Measurements from ENCODE around the gene CYP11A1. TPM values are rescaled to one million over a fixed set of nuclear protein-coding genes. Genes with fewer than 3 reads are reported as not detected.

Gene CYP11A1
- total and polyA plus RNA-seq, 7 donors, result 0.14 to 5.0 (median 0.61) TPM

DNA sequence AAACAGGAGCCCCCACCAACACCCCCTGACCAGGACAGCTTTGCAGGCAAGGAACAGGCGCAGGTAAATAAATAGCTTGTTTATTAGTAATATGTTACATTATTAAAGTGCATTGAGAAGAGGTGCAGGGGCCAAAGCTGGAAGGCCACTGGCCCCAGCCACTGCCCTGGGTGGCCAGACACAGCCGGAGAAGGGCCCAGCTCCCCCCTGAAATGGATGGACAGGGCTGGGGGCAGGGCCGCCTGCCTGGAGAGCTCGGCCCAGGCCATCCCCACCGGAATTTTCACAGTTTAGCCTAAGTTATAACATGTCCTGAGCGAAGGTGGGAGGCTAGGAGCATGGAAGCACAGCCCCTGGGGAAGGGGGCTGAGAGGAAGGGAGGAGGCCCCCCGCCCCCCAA is 41.8 kb upstream of the CYP11A1 start:
- TF ChIP-seq, protein P1, sequence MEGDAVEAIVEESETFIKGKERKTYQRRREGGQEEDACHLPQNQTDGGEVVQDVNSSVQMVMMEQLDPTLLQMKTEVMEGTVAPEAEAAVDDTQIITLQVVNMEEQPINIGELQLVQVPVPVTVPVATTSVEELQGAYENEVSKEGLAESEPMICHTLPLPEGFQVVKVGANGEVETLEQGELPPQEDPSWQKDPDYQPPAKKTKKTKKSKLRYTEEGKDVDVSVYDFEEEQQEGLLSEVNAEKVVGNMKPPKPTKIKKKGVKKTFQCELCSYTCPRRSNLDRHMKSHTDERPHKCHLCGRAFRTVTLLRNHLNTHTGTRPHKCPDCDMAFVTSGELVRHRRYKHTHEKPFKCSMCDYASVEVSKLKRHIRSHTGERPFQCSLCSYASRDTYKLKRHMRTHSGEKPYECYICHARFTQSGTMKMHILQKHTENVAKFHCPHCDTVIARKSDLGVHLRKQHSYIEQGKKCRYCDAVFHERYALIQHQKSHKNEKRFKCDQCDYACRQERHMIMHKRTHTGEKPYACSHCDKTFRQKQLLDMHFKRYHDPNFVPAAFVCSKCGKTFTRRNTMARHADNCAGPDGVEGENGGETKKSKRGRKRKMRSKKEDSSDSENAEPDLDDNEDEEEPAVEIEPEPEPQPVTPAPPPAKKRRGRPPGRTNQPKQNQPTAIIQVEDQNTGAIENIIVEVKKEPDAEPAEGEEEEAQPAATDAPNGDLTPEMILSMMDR (IDR thresholded peaks at IDR 0.05), result no peak
- ATAC-seq (no peak), DNase-seq (no peak)
- Histone ChIP-seq H3K4me1 (no peaks in the 10 kb centered on the region), H3K27me3 (ENCODE audit: insufficient read depth in 3 of 3, low read length in 2 of 3) (no peaks in the 10 kb centered on the region), H3K36me3 (ENCODE audit: insufficient read depth in 1 of 2, low read depth in 1 of 2) (no peaks in the 10 kb centered on the region), H3K27ac (no peak overlapping the region), H3K9me3 (no peaks in the 10 kb centered on the region), H3K4me3 (no peak overlapping the region)
- intact Hi-C loops (cut with DNase I), result no loop called here
- 68 to 84% (median 71%) methylated on average over 7 of the region's 7 CpGs for WGBS, 3 donors

DNA sequence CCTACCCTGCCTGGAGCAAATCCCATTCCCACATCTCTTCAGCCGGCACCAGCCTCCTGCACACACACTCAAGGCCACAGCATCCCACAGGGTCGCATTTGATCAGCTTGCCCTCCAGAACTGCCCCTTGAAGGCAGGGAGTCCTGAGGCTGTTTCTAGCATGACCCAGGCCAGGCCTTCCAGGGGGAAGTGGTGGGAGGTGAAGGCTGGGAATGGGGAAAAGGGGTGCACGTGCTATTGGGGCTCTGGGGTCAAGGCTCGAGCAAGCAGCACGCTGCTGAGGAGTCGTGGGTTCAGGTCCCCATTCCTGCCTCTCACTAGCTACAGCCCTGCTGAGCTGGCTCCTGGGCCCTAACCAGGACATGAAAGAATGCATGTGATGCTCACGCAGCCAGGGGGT is 41.4 kb upstream of the CYP11A1 start:
- TF ChIP-seq, protein P1 (IDR thresholded peaks at IDR 0.05), result no peak

DNA sequence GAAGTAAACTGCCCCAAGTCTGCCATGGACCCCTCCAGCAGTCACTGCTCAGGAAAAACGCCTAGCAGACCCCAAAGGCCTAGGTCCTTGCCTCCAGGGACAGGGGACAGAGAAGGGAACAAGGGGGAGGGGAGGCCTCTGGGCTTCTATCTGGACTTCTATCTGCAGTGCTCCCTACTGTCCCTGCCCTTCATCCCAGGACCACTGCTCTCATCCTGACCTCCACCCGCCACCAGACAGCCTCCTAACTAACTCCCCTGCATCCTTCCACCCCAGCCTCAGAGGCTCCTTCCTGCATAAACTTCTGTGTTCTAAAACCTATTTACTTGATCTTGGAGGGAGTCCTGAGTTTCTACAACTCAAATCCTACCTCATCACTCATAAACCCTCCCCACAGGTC is 40.9 kb upstream of the CYP11A1 start:
- intact Hi-C loops (cut with DNase I), result no loop called here
- Histone ChIP-seq H3K27ac (no peak overlapping the region), H3K4me1 (no peaks in the 10 kb centered on the region), H3K9me3 (no peaks in the 10 kb centered on the region), H3K36me3 (ENCODE audit: insufficient read depth in 1 of 2, low read depth in 1 of 2) (no peaks in the 10 kb centered on the region), H3K27me3 (ENCODE audit: insufficient read depth in 3 of 3, low read length in 2 of 3) (no peaks in the 10 kb centered on the region), H3K4me3 (no peak overlapping the region)
- TF ChIP-seq, protein P1 (IDR thresholded peaks at IDR 0.05), result no peak
- no peak for DNase-seq
- ATAC-seq, result no peak
- 90 to 95% (median 90%) methylated on average over 2 of the region's 2 CpGs for WGBS, 3 donors

More for the DNA sequence above, 41.4 kb upstream of the CYP11A1 start:
- no peaks in the 10 kb centered on the region for H3K27me3 ChIP-seq (ENCODE audit: insufficient read depth in 3 of 3, low read length in 2 of 3)
- no peak overlapping the region for H3K4me3 ChIP-seq
- no peak for DNase-seq
- no peaks in the 10 kb centered on the region for H3K9me3 ChIP-seq
- no peaks in the 10 kb centered on the region for H3K4me1 ChIP-seq
- ATAC-seq, result no peak
- intact Hi-C loops (cut with DNase I), result no loop called here
- WGBS, 3 donors, result 79 to 92% (median 84%) methylated on average over 7 of the region's 7 CpGs
- H3K27ac ChIP-seq, result no peak overlapping the region
- no peaks in the 10 kb centered on the region for H3K36me3 ChIP-seq (ENCODE audit: insufficient read depth in 1 of 2, low read depth in 1 of 2)

DNA sequence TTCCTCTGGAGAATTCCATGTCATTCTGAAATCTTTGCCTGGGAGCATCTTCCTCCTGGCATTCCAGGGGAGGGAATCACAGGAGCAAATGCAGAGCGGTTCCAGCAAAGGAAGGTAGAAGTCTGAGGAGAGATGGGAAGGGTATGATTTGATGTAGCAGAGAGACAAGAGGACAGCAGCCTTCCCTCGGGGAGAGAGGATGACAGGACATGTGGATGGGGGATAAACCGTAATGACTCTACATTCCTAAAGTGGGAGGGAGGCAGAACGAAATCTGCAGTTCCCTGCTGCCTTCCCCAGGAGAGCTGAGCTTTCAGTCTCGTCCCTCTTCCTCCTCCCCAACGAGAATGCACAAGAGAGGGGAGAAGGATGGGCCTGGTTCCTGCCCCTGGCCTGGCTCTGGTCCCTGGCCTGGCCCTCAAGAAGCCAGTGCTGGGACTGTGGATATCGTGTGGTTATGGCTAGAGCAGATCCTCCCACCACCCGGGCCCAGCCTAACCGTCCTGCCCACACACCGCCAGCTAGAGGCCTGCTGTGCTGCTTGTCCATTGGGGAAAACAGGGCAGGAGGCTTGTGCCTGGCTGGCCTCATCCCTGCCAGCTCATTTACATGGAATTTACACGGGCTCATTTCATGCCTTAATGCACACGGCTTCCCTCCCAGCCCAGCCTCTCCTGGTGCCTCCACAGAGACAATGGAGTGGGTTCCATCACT is 39.7 kb upstream of the CYP11A1 start:
- intact Hi-C loops (cut with DNase I), result no loop called here
- H3K4me3 ChIP-seq, result no peak overlapping the region
- H3K27me3 ChIP-seq (ENCODE audit: insufficient read depth in 3 of 3, low read length in 2 of 3), result no peaks in the 10 kb centered on the region
- H3K9me3 ChIP-seq, result no peaks in the 10 kb centered on the region
- H3K36me3 ChIP-seq (ENCODE audit: insufficient read depth in 1 of 2, low read depth in 1 of 2), result no peaks in the 10 kb centered on the region
- H3K4me1 ChIP-seq, result no peaks in the 10 kb centered on the region
- ATAC-seq (no peak), DNase-seq (no peak)
- TF ChIP-seq, protein P1 (IDR thresholded peaks at IDR 0.05), result no peak
- WGBS, 3 donors, result 28 to 45% (median 30%) methylated on average over 11 to 12 of the region's 12 CpGs
- H3K27ac ChIP-seq, result no peak overlapping the region

DNA sequence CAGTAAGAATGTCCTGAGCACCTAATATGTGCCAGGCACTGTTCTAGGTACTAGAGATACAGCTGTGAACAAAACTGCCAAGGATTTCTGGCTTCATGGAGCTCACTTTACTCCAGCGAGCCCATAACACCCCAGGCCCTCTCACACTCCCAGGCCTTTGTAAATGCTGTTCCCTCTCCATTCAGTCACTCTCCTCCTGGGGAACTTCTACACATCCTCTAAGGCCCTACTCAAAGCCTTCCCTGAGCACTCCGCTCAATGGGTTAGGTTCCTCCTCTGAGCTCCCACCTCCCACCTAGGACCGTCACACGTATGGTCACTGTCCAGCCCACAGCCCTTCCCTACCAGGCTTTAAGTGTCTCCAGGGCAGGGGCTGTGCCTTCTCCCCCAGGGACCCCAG is 39.1 kb upstream of the CYP11A1 start:
- TF ChIP-seq, protein P1 (IDR thresholded peaks at IDR 0.05), result no peak
- intact Hi-C loops (cut with DNase I), result no loop called here
- Histone ChIP-seq H3K4me3 (no peak overlapping the region), H3K9me3 (no peaks in the 10 kb centered on the region), H3K27ac (no peak overlapping the region), H3K4me1 (no peaks in the 10 kb centered on the region), H3K36me3 (ENCODE audit: insufficient read depth in 1 of 2, low read depth in 1 of 2) (no peaks in the 10 kb centered on the region), H3K27me3 (ENCODE audit: insufficient read depth in 3 of 3, low read length in 2 of 3) (no peaks in the 10 kb centered on the region)
- DNase-seq, result no peak
- 82 to 95% (median 91%) methylated on average over 4 of the region's 4 CpGs for WGBS, 3 donors
- no peak for ATAC-seq

Measured in psoas muscle (tissue), 8 donors.